CD4-positive, alpha-beta T cell treated with Interleukin-6 at 100 ng/mL for 8 hours (primary cell): Measurements from ENCODE around the gene NOP56.
"Not testable (repeated sequence)": the region's sequence is repeated elsewhere in the genome, so short reads cannot be mapped to it uniquely, and the experiment has no call there.

Experiments
- DNase-seq: peaks from one replicate; pipeline ENCODE4 v3.0.0-alpha.2; 2020; ENCODE audit warnings: mixed read lengths, low spot score

Gene NOP56

DNA sequence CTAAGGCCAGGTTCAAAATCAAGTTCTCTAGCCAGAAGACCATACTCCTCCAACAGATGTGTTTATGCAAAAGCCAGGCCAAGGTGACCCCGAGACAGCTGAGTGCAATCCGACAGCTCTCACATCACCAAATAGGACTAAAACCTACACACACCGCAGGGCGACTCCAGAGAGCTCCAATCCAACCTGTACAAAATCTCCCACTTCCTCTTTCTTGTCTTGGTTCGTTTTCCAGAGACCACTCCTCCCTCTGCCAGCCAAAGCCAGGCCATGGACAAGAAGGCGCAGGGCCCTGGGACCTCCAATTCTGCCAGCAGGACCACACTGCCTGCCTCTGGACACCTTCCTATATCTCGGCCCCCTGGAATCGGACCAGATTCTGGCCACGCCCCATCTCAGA lies 11.5 kb upstream of the NOP56 start:
- DNase-seq: no peak

DNA sequence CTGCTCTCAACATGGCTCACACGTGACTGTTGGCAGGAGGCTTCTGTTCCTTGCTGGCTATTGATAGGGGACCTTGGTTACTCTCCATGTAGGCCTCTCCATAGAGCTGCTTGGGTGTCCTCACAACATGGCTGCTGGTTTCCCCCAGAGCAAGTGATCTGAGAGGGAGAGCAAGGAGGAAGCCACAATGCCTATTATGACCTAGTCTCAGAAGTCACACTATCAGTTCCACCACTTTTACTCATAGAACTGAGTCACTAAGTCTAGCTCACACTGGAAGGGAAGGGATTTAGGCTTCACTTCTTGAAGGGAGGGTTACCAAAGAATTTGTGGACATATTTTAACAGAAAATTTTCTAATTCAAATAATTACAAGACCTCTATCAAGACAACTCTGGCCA lies 8.7 kb upstream of the NOP56 start:
- no peak for DNase-seq

DNA sequence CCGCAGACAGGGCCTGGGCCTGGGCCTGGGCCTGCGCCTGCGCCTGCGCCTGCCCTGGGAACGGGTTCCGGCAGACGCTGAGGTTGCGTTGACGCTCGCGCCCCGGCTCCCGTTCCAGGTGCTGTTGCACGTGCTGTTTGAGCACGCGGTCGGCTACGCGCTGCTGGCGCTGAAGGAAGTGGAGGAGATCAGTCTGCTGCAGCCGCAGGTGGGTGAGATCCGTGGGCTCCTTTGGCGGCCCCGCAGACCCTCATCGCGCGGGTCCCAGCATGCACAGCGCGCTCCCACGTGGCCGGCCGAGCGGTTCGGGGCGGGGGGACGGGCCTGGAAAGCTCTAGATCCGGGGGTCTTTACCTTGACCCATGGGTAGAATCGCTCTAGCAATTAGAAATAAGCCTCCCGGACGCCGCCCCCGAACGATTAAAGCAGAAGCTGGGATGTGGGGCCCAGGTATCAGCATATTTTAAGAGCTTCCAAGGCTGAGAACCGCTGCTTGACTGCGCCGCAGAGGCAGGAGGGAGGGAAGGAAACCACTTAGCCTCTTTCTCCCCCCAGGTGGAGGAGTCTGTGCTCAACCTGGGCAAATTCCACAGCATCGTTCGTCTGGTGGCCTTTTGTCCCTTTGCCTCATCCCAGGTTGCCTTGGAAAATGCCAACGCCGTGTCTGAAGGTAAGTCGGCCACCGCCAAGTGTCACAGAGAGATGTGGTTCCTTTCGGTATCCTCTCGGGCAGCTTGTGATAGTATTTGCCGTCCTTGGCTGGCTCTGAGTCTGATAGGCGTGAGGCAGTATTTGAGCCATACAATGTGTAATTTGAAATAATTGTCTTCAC lies 508 bp downstream of the NOP56 start:
- peak; percentile 15 for DNase-seq

DNA sequence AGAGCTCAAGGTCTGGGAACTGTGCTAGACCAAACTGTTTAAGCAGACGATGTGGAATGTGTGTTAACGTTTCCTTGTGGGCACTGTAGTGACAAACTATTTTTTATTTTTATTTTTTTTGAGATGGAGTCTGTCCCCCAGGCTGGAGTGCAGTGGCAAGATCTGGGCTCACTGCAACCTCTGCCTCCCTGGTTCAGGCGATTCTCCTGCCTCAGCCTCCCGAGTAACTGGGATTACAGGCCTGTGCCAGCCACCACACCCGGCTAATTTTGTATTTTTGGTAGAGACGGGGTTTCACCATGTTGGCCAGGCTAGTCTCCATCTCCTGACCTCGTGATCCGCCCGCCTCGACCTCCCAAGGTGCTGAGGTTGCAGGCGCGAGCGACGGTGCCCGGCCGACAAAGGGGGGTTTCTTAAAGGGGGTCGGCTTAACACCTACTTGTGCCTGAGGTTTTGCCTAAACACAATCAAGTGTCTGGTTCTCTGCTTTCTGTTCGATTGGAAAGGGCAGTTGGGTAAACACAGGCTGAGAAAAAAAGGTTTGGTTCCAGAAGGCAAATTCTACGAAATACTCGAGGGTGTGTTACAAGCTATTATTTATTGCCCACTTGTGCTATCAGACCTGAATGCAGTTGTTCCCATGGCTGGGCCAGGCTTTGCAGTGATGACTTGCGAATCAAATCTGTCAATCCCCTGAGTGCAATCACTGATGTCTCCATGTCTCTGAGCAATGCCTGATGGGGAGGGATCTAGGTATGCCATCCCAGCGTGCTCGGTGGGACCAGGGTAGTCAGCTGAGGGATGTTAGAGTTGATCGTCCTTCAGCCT lies 1.3 kb downstream of the NOP56 start:
- no peak for DNase-seq

DNA sequence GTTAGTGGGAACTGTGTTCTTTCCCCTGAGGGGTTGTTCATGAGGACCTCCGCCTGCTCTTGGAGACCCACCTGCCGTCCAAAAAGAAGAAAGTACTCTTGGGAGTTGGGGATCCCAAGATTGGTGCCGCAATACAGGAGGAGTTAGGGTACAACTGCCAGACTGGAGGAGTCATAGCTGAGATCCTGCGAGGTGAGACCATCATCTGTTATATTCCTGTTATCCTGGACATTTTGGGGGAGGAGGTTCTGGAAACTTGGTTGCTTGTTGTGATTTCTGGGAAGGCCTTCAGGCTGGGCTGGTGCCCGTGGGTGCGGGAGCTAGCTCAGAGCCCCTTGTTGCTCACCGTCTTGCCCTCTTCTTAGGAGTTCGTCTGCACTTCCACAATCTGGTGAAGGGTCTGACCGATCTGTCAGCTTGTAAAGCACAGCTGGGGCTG lies 2.0 kb downstream of the NOP56 start:
- DNase-seq: no peak

DNA sequence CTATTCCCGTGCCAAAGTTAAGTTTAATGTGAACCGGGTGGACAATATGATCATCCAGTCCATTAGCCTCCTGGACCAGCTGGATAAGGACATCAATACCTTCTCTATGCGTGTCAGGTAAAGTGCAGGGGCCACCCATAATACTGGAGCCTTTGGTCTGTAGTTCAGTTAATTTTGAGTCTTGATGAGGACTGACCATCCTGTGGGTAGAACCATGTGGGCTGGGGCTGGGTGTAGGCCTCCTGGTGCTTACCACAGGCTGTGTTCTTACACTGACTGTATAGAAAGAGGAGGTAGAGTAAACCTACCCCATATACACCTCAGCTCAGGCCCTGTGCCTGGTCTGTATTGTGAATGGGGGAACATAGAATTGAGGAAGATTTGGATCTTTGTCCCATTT lies 2.4 kb downstream of the NOP56 start:
- no peak for DNase-seq

DNA sequence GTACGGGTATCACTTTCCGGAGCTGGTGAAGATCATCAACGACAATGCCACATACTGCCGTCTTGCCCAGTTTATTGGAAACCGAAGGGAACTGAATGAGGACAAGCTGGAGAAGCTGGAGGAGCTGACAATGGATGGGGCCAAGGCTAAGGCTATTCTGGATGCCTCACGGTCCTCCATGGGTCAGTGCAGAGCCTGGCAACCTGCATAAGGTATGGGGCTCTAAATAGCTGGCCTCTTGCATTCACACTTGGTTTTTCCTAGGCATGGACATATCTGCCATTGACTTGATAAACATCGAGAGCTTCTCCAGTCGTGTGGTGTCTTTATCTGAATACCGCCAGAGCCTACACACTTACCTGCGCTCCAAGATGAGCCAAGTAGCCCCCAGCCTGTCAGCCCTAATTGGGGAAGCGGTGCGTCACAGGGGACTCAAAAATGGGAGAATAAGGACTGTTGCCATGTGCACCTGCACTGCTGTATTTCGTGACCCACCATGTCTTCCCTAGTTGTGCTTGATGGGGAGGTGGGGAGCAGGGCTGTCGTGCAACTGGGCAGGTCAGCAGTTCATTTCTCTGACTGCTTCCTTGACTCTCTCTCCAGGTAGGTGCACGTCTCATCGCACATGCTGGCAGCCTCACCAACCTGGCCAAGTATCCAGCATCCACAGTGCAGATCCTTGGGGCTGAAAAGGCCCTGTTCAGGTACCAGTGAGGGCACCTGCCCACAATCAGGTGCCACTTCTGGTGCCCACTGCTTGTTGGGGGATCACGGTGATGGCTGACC lies 3.1 kb downstream of the NOP56 start:
- DNase-seq: no peak

DNA sequence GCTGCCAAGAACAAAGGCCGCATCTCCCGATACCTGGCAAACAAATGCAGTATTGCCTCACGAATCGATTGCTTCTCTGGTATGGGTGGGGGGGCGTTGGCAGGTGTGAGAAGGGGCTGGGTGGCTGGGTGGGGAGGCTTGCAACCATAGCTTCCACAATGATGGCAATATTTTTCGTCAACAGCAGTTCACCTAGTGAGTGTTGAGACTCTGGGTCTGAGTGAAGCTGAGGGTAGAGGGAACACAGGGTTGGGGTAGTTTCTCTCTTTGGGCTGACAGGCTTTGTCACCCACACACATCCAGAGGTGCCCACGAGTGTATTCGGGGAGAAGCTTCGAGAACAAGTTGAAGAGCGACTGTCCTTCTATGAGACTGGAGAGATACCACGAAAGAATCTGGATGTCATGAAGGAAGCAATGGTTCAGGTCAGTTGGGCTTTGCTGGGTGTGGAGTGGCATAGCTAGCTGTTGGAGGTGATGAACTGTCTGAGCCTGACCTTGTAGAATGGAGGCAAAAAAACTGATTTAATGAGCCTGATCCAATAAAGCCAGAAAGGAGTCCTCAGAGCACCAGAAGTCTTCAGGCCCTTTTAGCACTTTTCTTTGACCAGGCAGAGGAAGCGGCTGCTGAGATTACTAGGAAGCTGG lies 4.2 kb downstream of the NOP56 start:
- DNase-seq: no peak

DNA sequence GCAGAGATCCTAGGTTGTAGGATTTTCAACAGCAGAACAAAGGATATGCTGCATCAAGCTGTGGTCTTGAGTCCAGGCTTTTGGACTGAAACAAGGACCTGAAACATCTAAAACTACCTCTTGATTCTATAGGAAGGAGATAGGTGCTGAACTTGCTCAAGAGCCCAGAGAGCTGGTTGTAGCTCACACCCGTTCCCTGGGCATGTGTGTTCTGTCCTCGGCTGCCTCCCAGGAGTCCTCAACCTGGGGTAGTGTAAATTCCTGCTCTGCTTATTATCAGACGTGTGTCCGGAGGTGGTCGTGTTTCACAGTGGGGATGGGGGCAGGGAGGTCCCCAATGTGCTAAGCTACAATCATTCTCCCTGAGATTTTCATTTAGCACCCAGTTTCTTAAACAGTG lies 4.8 kb downstream of the NOP56 start:
- DNase-seq: no peak

DNA sequence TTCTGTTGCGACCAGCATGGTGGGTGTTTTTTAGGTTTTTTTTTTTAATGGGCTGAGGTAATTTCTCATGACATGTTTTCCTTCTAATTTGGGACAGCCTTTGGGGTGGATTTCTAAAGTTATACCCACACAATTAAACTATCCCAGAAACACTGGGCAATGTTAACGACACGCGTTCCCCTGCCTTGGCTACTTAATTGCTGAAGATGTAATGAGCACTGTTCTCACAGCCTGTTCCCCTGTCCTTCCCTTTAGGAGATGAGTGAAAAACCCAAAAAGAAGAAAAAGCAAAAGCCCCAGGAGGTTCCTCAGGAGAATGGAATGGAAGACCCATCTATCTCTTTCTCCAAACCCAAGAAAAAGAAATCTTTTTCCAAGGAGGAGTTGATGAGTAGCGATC lies 5.2 kb downstream of the NOP56 start:
- DNase-seq: no peak

DNA sequence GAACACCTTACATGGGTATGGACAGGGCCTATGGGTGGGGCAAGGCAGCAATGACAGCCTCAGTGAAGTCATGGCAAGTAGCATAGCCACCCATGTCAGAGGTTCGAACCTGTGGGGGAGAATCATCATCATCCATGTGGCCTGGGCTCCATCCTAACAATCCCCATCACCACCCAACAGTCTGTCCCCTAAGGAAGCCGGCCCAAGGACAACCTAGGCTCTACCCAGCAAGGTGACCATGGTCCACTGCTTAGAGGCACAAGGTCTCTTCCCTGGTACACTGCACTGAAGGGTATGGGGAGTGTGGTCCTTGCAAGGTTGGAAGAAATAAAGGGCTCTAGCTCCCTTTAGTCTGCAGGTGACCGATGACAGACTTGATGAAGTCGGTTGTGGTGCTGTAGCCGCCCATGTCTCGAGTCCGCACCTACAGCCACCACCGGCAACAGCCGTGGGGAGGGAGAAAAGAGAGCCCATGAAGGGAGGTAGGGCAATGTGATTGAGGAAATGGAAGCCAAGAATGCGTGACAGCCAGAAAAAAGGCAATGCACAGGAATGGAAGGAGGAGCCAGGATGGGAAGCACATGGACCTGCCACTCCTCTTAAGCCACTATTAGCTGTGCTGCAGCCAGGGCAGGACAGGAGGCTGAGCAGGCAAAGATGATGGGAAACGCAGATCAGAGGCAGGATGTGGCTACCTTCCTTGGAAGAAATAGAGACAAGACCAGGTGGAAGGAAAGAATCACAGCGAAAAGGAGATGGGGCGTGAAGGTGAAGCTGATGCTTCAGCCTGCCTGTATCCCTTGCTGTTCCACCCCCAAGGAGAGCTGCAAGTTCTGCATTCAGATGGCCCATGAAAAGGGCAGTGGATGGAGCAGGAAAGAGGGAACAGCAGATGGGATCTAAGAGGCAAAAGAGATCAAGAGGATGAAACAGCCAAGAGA lies 6.3 kb downstream of the NOP56 start:
- no peak for DNase-seq

DNA sequence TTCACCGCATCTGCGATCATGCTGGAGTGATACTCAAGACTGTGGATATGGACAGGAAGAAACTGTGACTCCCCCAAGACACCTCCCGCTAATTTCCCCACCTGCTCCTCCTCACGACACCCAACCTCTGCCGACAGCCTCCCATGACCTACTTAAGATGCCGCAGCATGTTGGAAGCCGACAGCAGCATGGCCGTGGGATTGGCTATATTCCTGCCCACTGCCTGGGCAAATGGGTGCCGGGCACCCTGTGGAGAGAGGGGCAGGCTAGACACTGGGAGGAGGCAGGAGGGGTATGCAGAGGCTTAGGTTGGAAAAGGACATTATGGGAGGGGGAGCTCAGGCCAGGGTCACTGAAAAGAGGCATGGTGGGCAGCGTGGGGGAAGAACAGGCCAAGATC lies 7.1 kb downstream of the NOP56 start:
- DNase-seq: no peak

DNA sequence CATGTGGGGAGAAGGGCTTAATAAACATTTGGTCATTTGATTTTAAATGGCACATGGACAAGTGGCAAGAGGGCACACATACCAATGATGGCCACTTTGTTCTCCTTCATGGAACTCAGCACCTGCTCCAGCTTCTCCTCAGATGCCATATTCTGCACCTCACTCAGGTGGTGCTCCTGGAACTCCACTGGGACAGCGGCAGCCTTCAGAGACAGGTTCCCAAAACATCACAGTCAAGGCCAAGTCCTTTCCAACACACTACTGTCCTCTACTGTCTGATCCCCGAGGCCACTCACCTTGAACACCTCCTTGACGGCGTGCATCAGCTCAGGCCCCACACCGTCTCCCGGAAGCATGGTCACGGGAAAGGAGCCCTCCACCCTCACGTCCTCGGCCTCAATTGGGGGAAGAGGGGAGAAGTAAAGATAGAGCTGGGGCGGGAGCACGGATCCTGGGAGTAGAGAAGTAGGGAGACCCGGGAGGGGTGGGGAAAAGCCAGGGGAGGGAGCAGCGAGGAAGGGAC lies 11.0 kb downstream of the NOP56 start:
- DNase-seq: no peak

DNA sequence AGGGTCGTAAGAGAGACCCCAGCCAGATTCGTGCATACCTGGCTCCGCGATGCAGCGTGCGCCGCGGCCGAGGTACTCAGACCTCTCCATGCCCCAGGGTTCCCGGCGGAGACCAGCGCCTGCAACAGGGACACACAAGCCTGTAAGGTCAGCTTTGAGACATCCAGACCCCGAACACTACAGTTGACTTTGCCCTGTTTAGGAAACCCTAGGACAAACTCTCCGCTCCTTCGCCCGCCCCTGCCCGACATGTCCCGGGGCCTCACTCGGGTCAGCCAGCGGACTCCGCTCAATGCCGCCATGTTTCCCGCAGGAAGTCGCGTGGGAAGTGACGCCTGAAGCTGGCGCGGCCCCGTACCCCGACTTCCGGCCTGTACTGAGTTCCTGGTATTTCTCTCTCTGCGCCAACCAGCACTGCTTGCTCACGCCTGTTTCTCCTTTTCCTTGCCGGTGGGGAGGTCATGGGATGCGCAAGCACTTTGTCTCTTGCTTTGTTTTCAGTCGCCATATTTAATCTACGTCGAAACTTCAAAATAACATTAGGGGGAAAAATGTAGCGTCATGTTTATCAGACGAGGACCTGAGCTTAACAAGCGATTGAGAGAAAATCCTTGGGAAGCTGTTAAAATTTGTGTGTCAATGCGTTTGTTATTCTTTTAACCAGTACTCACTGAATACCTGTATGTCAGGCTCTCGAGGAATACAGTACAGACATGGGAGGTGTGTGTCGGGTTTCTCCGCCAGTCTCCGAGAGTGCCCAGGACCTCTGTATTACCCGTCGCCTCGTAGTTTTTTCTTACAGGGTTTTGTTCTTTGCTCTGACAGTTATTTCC lies 11.7 kb downstream of the NOP56 start, which contains the start of gene IDH3B:
Gene IDH3B (minus strand): TSS at position 330 of the 833 bp plus-strand sequence. CDS start 28 bp downstream, at position 302.
- peak; percentile 88 for DNase-seq

DNA sequence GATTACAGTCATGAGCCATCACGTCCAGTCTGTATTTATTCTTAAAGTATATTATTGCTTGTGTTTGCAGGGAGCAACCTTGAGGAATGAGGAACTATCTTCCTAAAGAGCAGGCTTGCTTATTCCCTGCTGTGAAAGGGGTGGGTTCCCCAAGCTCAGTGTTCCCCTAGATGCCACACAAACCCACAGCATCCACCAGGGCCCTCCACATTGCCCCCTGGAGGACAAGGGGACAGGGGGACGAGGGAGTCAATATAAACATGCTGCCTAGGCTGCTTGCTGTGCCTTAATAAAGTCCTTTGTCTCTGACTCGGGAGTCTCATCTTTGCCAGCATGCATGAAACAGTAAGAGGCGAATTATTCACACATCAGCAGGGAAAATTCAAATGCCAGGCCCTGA lies 19.5 kb downstream of the NOP56 start:
- no peak for DNase-seq

DNA sequence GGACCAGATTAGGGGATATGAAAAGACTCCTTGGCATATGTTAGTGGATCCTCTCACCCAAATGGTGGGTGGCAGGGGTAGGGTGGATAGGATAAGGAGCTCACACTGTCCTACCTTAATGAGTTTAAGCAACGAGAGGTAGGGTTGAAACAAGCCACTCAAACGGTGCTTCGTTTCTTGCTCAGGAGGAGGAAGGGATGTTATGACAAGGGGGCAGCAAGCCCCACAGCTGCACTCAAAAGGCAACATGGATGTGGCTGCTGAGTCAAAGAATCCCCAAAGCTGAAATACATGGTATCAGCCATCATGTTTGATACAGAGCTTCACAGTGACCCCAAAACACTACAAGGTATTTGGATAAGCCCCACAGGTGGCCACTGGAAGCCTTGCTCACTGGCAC lies 20.0 kb downstream of the NOP56 start:
- no peak for DNase-seq

DNA sequence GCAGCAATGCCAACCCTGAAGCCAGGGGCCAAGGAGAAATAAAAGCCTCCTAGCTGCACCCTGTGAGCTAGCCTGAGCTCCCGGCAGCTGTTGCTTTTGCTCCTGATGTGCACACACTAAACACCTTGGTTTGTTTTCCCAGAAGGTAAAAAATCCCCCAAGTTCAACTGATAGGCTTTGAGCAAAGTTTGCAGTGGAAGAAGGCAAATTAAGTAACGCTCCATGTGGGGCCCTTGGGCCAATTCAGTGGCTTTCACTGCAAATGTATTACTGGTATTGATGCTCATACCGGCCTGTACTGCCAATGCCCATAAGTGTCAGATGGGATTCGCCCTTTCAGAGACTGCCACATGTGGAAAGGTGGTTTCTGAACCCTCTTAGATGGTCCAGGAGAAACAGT lies 21.0 kb downstream of the NOP56 start:
- DNase-seq: no peak

DNA sequence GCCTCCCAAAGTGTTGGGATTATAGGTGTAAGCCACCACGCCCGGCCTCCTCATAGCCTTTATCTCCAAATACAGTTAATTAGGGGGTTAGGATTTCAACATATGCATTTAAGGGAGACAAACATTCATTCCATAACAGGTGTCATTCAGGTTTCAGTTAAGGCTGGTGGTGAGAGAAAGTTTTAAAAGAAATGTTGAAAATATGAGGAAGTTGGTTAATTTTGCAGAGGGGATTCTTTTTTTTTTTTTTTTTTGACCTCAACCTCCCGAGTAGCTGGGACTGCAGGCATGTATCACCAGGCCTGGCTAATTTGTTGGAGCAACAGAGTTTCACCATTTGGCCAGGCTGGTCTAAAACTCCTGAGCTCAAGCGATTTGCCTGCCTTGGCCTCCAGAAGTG lies 27.6 kb downstream of the NOP56 start:
- DNase-seq: no peak

DNA sequence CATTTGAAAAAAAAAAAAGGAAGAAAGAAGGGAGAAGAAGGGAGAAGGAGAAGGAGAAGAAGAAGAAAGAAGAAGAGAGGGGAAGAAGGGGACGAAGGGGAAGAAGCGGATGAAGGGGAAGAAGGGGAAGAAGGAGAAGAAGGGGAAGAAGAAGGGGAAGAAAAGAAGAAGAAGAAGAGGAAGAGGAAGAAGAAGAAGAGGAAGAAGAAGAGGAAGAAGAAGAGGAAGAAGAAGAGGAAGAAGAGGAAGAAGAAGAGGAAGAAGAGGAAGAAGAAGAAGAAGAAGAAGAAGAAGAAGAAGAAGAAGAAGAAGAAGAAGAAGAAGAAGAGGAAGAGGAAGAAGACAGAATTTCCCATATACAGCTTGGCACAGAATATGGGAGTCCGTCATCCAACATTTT lies 29.6 kb downstream of the NOP56 start:
- not testable (repeated sequence) for DNase-seq

DNA sequence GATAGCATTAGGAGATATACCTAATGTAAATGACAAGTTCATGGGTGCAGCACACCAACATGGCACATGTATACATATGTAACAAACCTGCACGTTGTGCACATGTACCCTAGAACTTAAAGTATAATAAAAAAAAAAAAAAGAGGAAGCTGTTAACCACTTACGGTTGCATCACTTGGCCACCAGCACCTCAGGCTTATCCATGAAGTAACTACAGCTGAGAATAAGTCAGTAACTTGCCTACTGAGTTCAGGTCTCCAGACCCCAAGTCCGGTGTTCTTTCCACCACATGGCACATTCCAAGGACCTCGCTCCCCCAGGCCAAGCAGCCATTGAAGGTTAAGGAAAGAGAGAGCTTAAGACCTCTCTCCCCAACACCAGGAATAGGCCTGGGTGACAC lies 32.4 kb downstream of the NOP56 start:
- DNase-seq: not testable (repeated sequence)
